Tibial artery (tissue), 4 donors: ENCODE data around the gene HIPK2.

Source experiments
- DNase-seq, 2 donors: peaks; one replicate each; pipeline ENCODE4 v3.0.0-alpha.2; 2019
- H3K27ac ChIP-seq, 2 donors: fragments of 200-600 bp; sonication (generic) in 1 of 2; 1 replicate in 1 of 2; 2 replicates in 1 of 2; pipeline ENCODE4 v1.5.1; 2018 to 2019; ENCODE audit warnings: mild to moderate bottlenecking in 1 of 2
- H3K27me3 ChIP-seq, 2 donors: fragments of 200-600 bp; sonication (generic) in 1 of 2; one replicate each; pipeline versions ENCODE4 v1.5.1 to v1.6.0; 2016 to 2019
- H3K36me3 ChIP-seq, 3 donors: fragments of 200-600 bp; sonication (generic) in 2 of 3; one replicate each; pipeline ENCODE4 v1.5.1; 2016 to 2019; ENCODE audit warnings: mild to moderate bottlenecking in 2 of 3
- H3K4me1 ChIP-seq, 4 donors: fragments of 200-600 bp; sonication (generic) in 2 of 4; 1 replicate in 3 of 4; 2 replicates in 1 of 4; pipeline ENCODE4 v1.5.1; 2016 to 2019
- H3K4me3 ChIP-seq, 2 donors: fragments of 200-600 bp; sonication (generic) in 1 of 2; 1 replicate in 1 of 2; 2 replicates in 1 of 2; pipeline ENCODE4 v1.5.1; 2018 to 2019; ENCODE audit warnings: mild to moderate bottlenecking in 2 of 2
- H3K9me3 ChIP-seq, 3 donors: fragments of 200-600 bp; sonication (generic) in 1 of 3; one replicate each; pipeline ENCODE4 v1.5.1; 2016 to 2019
- CTCF ChIP-seq, 2 experiments: fragments of 200-600 bp in 1 of 2; fragments of 450-650 bp in 1 of 2; IDR thresholded peaks; one replicate each; pipeline ENCODE4 v1.5.1; 2017 to 2019; ENCODE audit warnings: antibody characterized with exemption in 2 of 2, mild to moderate bottlenecking in 1 of 2, moderate library complexity in 1 of 2
- intact Hi-C: fragments of 100-400 bp; cut with DNase I; formaldehyde crosslinking; loops from one replicate; pipeline ENCODE4 v1.15.0; 2023; ENCODE audit warnings: low total_unique reads

HIPK2 gene

GRCh38 chr7:139739863-139740597 lies 37.8 kb downstream of the HIPK2 start:
- Histone ChIP-seq H3K27ac (peak overlapping the region; percentile 39 to 86), H3K36me3 (no peaks in the 10 kb centered on the region), H3K27me3 (no peaks in the 10 kb centered on the region), H3K4me3 (no peak overlapping the region), H3K4me1 (peaks cover 4 to 100% (median 68%) of the 10 kb centered on the region in 4 donors), H3K9me3 (no peaks in the 10 kb centered on the region)
- no peak for DNase-seq
- TF ChIP-seq CTCF (IDR thresholded peaks at IDR 0.05) = no peak
- intact Hi-C loops = no loop called here

- Histone ChIP-seq H3K4me3 (no peak overlapping the region), H3K27me3 (no peaks in the 10 kb centered on the region), H3K4me1 (peaks cover 4 to 97% (median 64%) of the 10 kb centered on the region in 4 donors), H3K9me3 (no peaks in the 10 kb centered on the region), H3K36me3 (no peaks in the 10 kb centered on the region), H3K27ac (peak overlapping the region; percentile 86 to 96)
- intact Hi-C loops = no loop called here
- no peak for DNase-seq
- TF ChIP-seq CTCF (IDR thresholded peaks at IDR 0.05) = no peak
These were observed 39.0 kb downstream of the HIPK2 start for GRCh38 chr7:139738772-139739171.

GRCh38 chr7:139738101-139738489 lies 39.7 kb downstream of the HIPK2 start:
- H3K4me3 ChIP-seq = no peak overlapping the region
- H3K9me3 ChIP-seq = no peaks in the 10 kb centered on the region
- TF ChIP-seq CTCF (IDR thresholded peaks at IDR 0.05) = no peak
- no peaks in the 10 kb centered on the region for H3K36me3 ChIP-seq
- intact Hi-C loops = no loop called here
- DNase-seq = no peak
- H3K27ac ChIP-seq = peak overlapping the region; percentile 86 to 96
- peaks cover 4 to 97% (median 66%) of the 10 kb centered on the region in 4 donors for H3K4me1 ChIP-seq
- H3K27me3 ChIP-seq = no peaks in the 10 kb centered on the region

- Histone ChIP-seq H3K9me3 (no peaks in the 10 kb centered on the region), H3K4me3 (no peak overlapping the region), H3K36me3 (no peaks in the 10 kb centered on the region), H3K4me1 (peaks cover 4 to 97% (median 71%) of the 10 kb centered on the region in 4 donors), H3K27ac (peak overlapping the region; percentile 86 to 96), H3K27me3 (no peaks in the 10 kb centered on the region)
- no peak for DNase-seq
- TF ChIP-seq CTCF (IDR thresholded peaks at IDR 0.05) = no peak
- intact Hi-C loops = no loop called here
These were observed 40.3 kb downstream of the HIPK2 start for GRCh38 chr7:139737221-139738100.

GRCh38 chr7:139735912-139736595 lies 41.7 kb downstream of the HIPK2 start:
- H3K27me3 ChIP-seq = no peaks in the 10 kb centered on the region
- no peak overlapping the region for H3K4me3 ChIP-seq
- no peaks in the 10 kb centered on the region for H3K9me3 ChIP-seq
- no peak for DNase-seq
- H3K27ac ChIP-seq = peak overlapping the region; percentile 86 to 96
- intact Hi-C loops = no loop called here
- peaks cover 4 to 96% (median 79%) of the 10 kb centered on the region in 4 donors for H3K4me1 ChIP-seq
- no peaks in the 10 kb centered on the region for H3K36me3 ChIP-seq
- no peak for TF ChIP-seq CTCF (IDR thresholded peaks at IDR 0.05)
